Adrenal gland (tissue), 12 donors: ENCODE data around the gene HES4. TPM values are rescaled to one million over a fixed set of nuclear protein-coding genes. Genes with fewer than 3 reads are reported as not detected.

Source experiments
- DNase-seq, 7 donors: peaks; one replicate each; pipeline ENCODE4 v3.0.0-alpha.2; 2019 to 2020
- H3K27ac ChIP-seq, 5 donors: fragments of 200-600 bp; sonication (generic) in 4 of 5; 1 replicate in 3 of 5; 2 replicates in 2 of 5; pipeline versions ENCODE4 v1.5.1 to v1.8.0; 2016 to 2020; ENCODE audit warnings: mild to moderate bottlenecking in 1 of 5
- H3K27me3 ChIP-seq: fragments of 200-600 bp; 2 replicates; pipeline ENCODE4 v1.8.0; 2021
- H3K36me3 ChIP-seq, 2 donors: fragments of 200-600 bp; replicated peaks in 1 of 2; 1 replicate in 1 of 2; 2 replicates in 1 of 2; pipeline versions ENCODE4 v1.5.1 to v1.8.0; 2018 to 2022
- H3K4me1 ChIP-seq, 2 donors: fragments of 200-600 bp; replicated peaks in 1 of 2; 1 replicate in 1 of 2; 2 replicates in 1 of 2; pipeline versions ENCODE4 v1.5.1 to v1.8.0; 2018 to 2021
- H3K4me3 ChIP-seq, 4 donors: fragments of 200-600 bp; sonication (generic) in 3 of 4; one replicate each; pipeline ENCODE4 v1.5.1; 2016 to 2018
- H3K9me3 ChIP-seq, 3 donors: fragments of 200-600 bp; sonication (generic) in 1 of 3; replicated peaks in 1 of 3; 1 replicate in 2 of 3; 2 replicates in 1 of 3; pipeline versions ENCODE4 v1.5.1 to v1.8.0; 2016 to 2021
- CTCF ChIP-seq, 6 experiments: fragments of 450-650 bp in 4 of 6; fragments of 200-600 bp in 2 of 6; sonication (generic) in 1 of 6; IDR thresholded peaks; 1 replicate in 5 of 6; 2 replicates in 1 of 6; pipeline versions ENCODE4 v1.5.1 to v1.8.0; 2016 to 2021; ENCODE audit warnings: antibody characterized with exemption in 6 of 6, mild to moderate bottlenecking in 2 of 6, moderate library complexity in 1 of 6
- POLR2A ChIP-seq, 2 donors: fragments of 450-650 bp; IDR thresholded peaks; one replicate each; pipeline ENCODE4 v1.6.1; 2017; ENCODE audit warnings: antibody characterized with exemption in 2 of 2, mild to moderate bottlenecking in 2 of 2, moderate library complexity in 1 of 2
- WGBS, 4 donors: extraction: QIAGEN DNeasy Blood & Tissue Kit in 2 of 4; methylation state at CpG; one replicate each; pipeline versions ENCODE4 v1.1.5 to v1.1.7; 2013 to 2017; 5-methylcytosine and 5-hydroxymethylcytosine counted together
- intact Hi-C, 2 donors: fragments of 100-400 bp; cut with DNase I; formaldehyde crosslinking; loops; one replicate each; pipeline versions ENCODE4 v1.14.1 to v1.15.0; 2022 to 2023
- polyA plus RNA-seq, 3 donors: library from polyadenylated mRNA; stranded (reverse); fragments of 200-250 nt in 2 of 3; fragments of 350-450 nt in 1 of 3; fragmentation: Illumina TruSeq in 1 of 3; extraction: RNeasy Lipid Tissue Mini Kit (QIAGEN cat#74804) in 1 of 3; gene quantifications; one replicate each; pipeline ENCODE4 v1.2.3, GENCODE V29; 2013 to 2014
- total RNA-seq, 9 donors: library from RNA; depleted of rRNA in 4 of 9; stranded (reverse); fragments of >200 nt in 4 of 9; fragments of 120-200 nt in 1 of 9; fragmentation: NEBNext Ultra II Directional in 1 of 9; extraction: Animal tissue kit (Norgen Biotek cat#: 25700) in 1 of 9; gene quantifications; one replicate each; pipeline versions ENCODE4 v1.1.0 to v1.2.4, GENCODE V29; 2013 to 2023
- donor health status: healthy with polysubstance abuse.
- donor health status: Bipolar disorder and iron deficiency.
- donor health status: DM: yes; HTN: yes; CAD: no.
- donor health status: DM: no; HTN: no; CAD: no.
- donor health status: DM: no; HTN: no; CAD: no.
- donor health status: DM: yes; HTN: yes; CAD: no.

HES4 gene
- total and polyA plus RNA-seq, 12 donors = 3.1 to 29.8 (median 6.4) TPM; not detected in 1

DNA sequence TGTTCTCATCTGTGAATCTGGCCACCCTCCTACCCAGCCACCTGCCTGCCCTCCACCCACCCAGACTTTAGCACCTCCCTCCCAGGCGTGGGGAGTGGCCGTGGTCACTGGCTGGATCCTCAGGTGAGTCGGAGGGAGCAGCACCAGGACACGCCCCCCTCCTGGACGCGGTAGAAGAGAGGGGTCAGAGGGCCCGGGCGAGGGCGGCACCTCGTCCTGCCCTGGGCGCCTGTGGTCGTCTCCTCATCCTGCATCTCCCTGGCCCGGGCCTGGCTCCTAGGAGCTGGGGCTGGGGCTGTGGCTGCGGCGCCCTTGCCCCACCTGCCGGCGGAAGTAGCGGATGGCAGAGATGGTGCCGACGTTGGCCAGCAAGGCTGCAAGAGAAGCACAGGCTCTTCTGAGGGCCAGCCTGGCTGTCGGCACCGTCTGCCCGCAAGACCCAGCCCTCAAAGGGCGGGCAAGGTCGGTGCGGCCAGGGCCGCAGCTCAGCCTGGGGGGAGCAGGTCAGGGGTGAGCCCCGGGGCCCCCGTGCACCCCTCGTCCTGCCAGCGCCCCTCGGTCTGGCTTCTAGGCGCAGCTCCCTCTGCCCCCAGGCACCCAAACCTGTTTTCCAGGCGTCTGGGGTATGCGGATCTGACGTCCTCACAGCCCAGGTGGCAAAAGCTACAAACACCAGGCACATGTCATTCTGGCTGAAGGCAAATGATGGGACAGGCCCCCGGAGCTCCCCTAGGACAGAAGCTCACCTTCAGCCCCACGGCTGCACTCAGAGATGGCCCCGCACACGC is 23.8 kb downstream of the HES4 start:
- Histone ChIP-seq H3K4me3 (no peak overlapping the region), H3K27ac (no peak overlapping the region), H3K9me3 (no peaks in the 10 kb centered on the region), H3K4me1 (no peaks in the 10 kb centered on the region), H3K36me3 (no peaks in the 10 kb centered on the region), H3K27me3 (peaks cover 51% of the 10 kb centered on the region)
- TF ChIP-seq POLR2A (IDR thresholded peaks at IDR 0.05) (no peak), CTCF (IDR thresholded peaks at IDR 0.05) (peak; percentile 23 to 72 (median 49))
- WGBS, 4 donors = 3 to 30% (median 4%) methylated on average over 2 to 40 of the region's 40 CpGs
- peak in 5 of 7 donors; percentile 43 to 82 (median 65) for DNase-seq
- intact Hi-C loops = loop anchor here in 1 of 2 donors (10.0 kb wide), 1 partner anchor 71 kb away; no protein-coding TSS in a partner anchor

DNA sequence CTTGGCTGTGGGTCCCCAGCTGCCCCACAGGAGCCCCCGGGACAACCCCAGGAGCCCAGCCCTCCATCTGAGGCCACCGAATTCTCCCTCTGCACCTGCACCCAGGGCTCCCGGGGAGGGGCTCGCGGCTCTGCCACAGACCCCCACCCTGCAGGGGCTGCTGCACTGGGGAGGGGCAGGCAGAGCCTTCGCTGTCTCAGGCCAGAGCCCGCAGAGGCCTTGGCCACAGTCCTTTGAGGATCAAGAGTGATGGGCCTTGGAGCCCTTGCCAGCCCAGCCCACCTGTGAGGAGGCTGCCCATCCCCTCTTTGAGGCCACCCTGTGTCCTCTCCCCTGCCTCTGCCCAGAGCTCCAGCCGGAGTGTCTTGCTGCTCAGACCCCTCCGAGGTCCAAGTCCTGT is 24.5 kb downstream of the HES4 start:
- H3K27ac ChIP-seq = no peak overlapping the region
- DNase-seq = no peak
- TF ChIP-seq POLR2A (IDR thresholded peaks at IDR 0.05) = no peak
- no peak for TF ChIP-seq CTCF (IDR thresholded peaks at IDR 0.05)
- H3K4me1 ChIP-seq = no peaks in the 10 kb centered on the region
- H3K9me3 ChIP-seq = no peaks in the 10 kb centered on the region
- peaks cover 58% of the 10 kb centered on the region for H3K27me3 ChIP-seq
- 51 to 80% (median 65%) methylated on average over 7 to 9 of the region's 9 CpGs; no CpG with 5 or more reads in 1 of the 4 donors for WGBS, 4 donors
- H3K4me3 ChIP-seq = no peak overlapping the region
- intact Hi-C loops = loop anchor here in 1 of 2 donors (10.0 kb wide), 1 partner anchor 71 kb away; no protein-coding TSS in a partner anchor
- H3K36me3 ChIP-seq = no peaks in the 10 kb centered on the region

DNA sequence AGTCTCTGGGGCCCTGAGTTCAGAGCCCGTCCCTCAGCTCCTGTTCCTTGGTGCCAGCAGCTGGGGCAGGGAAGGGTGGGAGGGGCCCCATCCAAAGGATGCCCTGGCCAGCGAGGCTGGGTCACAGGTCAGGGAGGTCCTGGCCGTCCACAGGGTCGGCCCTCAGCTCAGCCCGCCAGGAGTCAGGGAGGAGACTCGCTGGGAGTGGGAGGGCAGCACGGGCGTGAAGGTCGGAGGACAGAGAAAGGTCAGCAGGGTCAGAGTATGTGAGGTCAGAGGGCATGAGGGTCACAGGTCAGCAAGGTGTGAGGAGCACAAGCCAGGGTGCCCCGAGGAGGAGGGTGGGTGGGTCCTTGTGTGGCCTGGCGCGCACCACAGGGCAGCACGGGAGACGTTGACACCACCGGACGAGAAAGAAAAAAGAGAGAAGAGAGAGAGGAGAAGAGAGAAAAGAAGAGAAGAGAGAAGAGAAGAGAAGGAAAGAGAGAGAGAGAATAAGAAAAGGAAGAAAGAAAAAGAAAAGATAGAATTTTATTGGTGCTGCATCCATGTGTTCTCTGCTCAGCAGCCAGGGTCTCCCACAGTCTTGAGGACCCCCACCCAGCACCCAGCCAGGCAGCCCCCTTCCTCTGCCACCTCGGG is 25.1 kb downstream of the HES4 start:
- no peaks in the 10 kb centered on the region for H3K4me1 ChIP-seq
- no peak overlapping the region for H3K27ac ChIP-seq
- no peaks in the 10 kb centered on the region for H3K9me3 ChIP-seq
- TF ChIP-seq CTCF (IDR thresholded peaks at IDR 0.05) = no peak
- no peak for TF ChIP-seq POLR2A (IDR thresholded peaks at IDR 0.05)
- no peaks in the 10 kb centered on the region for H3K36me3 ChIP-seq
- intact Hi-C loops = loop anchor here in 1 of 2 donors (10.0 kb wide), 1 partner anchor 70 kb away; no protein-coding TSS in a partner anchor
- peaks cover 61% of the 10 kb centered on the region for H3K27me3 ChIP-seq
- 54 to 65% (median 59%) methylated on average over 11 to 17 of the region's 17 CpGs for WGBS, 4 donors
- DNase-seq = no peak
- H3K4me3 ChIP-seq = no peak overlapping the region

DNA sequence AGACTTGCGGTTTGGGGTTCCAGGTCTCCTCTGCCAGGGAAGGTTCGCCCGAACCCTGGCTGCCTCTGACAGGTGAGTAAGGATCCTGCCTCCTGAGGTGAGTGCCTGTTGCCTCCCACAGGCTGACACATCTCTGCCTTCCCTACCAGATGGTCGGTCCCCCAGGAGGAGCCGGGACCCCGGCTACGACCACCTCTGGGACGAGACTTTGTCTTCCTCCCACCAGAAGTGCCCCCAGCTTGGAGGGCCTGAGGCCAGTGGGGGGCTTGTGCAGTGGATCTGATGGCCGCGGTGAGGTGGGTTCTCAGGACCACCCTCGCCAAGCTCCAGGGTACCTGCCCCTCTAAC is 25.6 kb downstream of the HES4 start:
- intact Hi-C loops = loop anchor here in 1 of 2 donors (10.0 kb wide), 1 partner anchor 69 kb away; no protein-coding TSS in a partner anchor
- H3K27me3 ChIP-seq = peaks cover 61% of the 10 kb centered on the region

More for the DNA sequence above, 25.6 kb downstream of the HES4 start:
- TF ChIP-seq POLR2A (IDR thresholded peaks at IDR 0.05) = no peak
- no peak for TF ChIP-seq CTCF (IDR thresholded peaks at IDR 0.05)
- DNase-seq = no peak
- H3K36me3 ChIP-seq = no peaks in the 10 kb centered on the region
- WGBS, 4 donors = 84 to 89% (median 88%) methylated on average over 7 to 11 of the region's 11 CpGs
- H3K4me1 ChIP-seq = no peaks in the 10 kb centered on the region
- H3K27ac ChIP-seq = no peak overlapping the region
- no peaks in the 10 kb centered on the region for H3K9me3 ChIP-seq
- no peak overlapping the region for H3K4me3 ChIP-seq
